HFFc6 (cell line): ENCODE measurements around the gene AHNAK. TPM values are rescaled to one million over a fixed set of nuclear protein-coding genes. Genes with fewer than 3 reads are reported as not detected.
A peak's percentile ranks its signal among the peaks of the same experiment; 100 is the strongest.
"Not testable (repeated sequence)": the region's sequence is repeated elsewhere in the genome, so short reads cannot be mapped to it uniquely, and the experiment has no call there.

ENCODE experiments used
- DNase-seq: peaks from one replicate; pipeline ENCODE4 v3.0.0-alpha.2; 2018
- H3K27ac Mint-ChIP-seq: 2 replicates; pipeline ENCODE4 v1.8.0; 2020; ENCODE audit warnings: mild to moderate bottlenecking, mixed read lengths
- H3K27me3 Mint-ChIP-seq: 2 replicates; pipeline ENCODE4 v1.8.0; 2021; ENCODE audit warnings: mild to moderate bottlenecking, moderate library complexity, mixed read lengths; ENCODE audit not compliant: insufficient read depth
- H3K36me3 Mint-ChIP-seq: 2 replicates; pipeline ENCODE4 v1.8.0; 2021; ENCODE audit warnings: low read depth, mixed read lengths
- H3K4me1 Mint-ChIP-seq: 2 replicates; pipeline ENCODE4 v1.8.0; 2020; ENCODE audit warnings: low read depth, mixed read lengths
- H3K4me3 Mint-ChIP-seq: 2 replicates; pipeline ENCODE4 v1.8.0; 2020; ENCODE audit warnings: mild to moderate bottlenecking, moderate library complexity, mixed read lengths
- H3K9me3 Mint-ChIP-seq: 2 replicates; pipeline ENCODE4 v1.8.0; 2020; ENCODE audit warnings: mild to moderate bottlenecking, mixed read lengths
- total RNA-seq, 6 experiments: library from RNA; stranded (reverse); fragmentation: NEBNext Ultra II Directional; extraction: Animal tissue kit (Norgen Biotek cat#: 25700); gene quantifications; 2 replicates in 1 of 6; 3 replicates in 5 of 6; pipeline ENCODE4 v1.2.3, GENCODE V29; 2021
- TF ChIP-seq, protein P1 (sequence below): fragments of 200-600 bp; sonication (generic); IDR thresholded peaks from 2 replicates; pipeline ENCODE4 v1.5.0; 2021; ENCODE audit warnings: antibody characterized with exemption, mild to moderate bottlenecking

Gene AHNAK
- total RNA-seq, 6 experiments from 2014 or later, result 426 to 589 (median 452) TPM

- H3K4me1 Mint-ChIP-seq, result peaks cover 76% of the 10 kb centered on the region
- no peaks in the 10 kb centered on the region for H3K9me3 Mint-ChIP-seq
- peaks cover 10% of the 10 kb centered on the region for H3K27me3 Mint-ChIP-seq
- H3K36me3 Mint-ChIP-seq, result peaks cover 7% of the 10 kb centered on the region
- peak overlapping the region; percentile 98 for H3K27ac Mint-ChIP-seq
- TF ChIP-seq, protein P1, sequence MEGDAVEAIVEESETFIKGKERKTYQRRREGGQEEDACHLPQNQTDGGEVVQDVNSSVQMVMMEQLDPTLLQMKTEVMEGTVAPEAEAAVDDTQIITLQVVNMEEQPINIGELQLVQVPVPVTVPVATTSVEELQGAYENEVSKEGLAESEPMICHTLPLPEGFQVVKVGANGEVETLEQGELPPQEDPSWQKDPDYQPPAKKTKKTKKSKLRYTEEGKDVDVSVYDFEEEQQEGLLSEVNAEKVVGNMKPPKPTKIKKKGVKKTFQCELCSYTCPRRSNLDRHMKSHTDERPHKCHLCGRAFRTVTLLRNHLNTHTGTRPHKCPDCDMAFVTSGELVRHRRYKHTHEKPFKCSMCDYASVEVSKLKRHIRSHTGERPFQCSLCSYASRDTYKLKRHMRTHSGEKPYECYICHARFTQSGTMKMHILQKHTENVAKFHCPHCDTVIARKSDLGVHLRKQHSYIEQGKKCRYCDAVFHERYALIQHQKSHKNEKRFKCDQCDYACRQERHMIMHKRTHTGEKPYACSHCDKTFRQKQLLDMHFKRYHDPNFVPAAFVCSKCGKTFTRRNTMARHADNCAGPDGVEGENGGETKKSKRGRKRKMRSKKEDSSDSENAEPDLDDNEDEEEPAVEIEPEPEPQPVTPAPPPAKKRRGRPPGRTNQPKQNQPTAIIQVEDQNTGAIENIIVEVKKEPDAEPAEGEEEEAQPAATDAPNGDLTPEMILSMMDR, result no peak
- H3K4me3 Mint-ChIP-seq, result peak overlapping the region; percentile 86
- DNase-seq, result no peak
Observed at GRCh38 chr11:62552485-62553079, 6.0 kb upstream of the AHNAK start.

DNA sequence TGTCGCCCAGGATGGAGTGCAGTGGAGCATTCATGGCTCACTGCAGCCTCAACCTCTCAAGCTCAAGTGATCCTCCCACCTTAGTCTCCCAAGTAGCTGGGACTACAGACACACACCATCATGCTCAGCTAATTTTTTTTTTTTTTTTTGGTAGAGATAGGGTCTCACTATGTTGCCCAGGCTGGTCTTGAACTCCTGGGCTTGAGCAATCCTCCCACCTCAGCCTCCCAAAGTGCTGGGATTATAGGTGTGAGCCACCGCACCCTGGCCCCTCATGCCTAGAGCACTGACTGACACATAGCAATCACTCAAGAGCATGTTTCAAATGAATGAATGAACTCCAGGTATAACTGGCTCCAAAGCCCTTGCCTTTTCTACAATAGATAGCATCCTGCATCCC, 3.9 kb upstream of the AHNAK start:
- H3K9me3 Mint-ChIP-seq, H3K27me3 Mint-ChIP-seq, DNase-seq, H3K4me3 Mint-ChIP-seq, H3K36me3 Mint-ChIP-seq: not testable (repeated sequence)
- Mint-ChIP-seq H3K27ac (peak overlapping the region; percentile 98; the same call in 1 of the 2 replicates), H3K4me1 (peaks cover 59% of the 10 kb centered on the region)

GRCh38 chr11:62548545-62549335, 2.1 kb upstream of the AHNAK start:
- no peak for DNase-seq
- H3K27ac Mint-ChIP-seq, result no peak overlapping the region; the same call in 1 of the 2 replicates
- no peak overlapping the region; the same call in 1 of the 2 replicates for H3K4me3 Mint-ChIP-seq

GRCh38 chr11:62547691-62548281, 1.2 kb upstream of the AHNAK start:
- H3K4me1 Mint-ChIP-seq, result peaks cover 38% of the 10 kb centered on the region
- H3K27me3 Mint-ChIP-seq, result peaks cover 14% of the 10 kb centered on the region
- H3K27ac Mint-ChIP-seq, result peak overlapping the region; percentile 81
- H3K36me3 Mint-ChIP-seq, result peaks cover 28% of the 10 kb centered on the region
- H3K4me3 Mint-ChIP-seq, result peak overlapping the region; percentile 98
- TF ChIP-seq, protein P1, result no peak
- H3K9me3 Mint-ChIP-seq, result no peaks in the 10 kb centered on the region
- DNase-seq, result no peak

More at GRCh38 chr11:62548545-62549335, 2.1 kb upstream of the AHNAK start:
- TF ChIP-seq, protein P1, result no peak
- Mint-ChIP-seq H3K27me3 (peaks cover 12% of the 10 kb centered on the region), H3K36me3 (peaks cover 19% of the 10 kb centered on the region), H3K9me3 (no peaks in the 10 kb centered on the region), H3K4me1 (peaks cover 42% of the 10 kb centered on the region)

DNA sequence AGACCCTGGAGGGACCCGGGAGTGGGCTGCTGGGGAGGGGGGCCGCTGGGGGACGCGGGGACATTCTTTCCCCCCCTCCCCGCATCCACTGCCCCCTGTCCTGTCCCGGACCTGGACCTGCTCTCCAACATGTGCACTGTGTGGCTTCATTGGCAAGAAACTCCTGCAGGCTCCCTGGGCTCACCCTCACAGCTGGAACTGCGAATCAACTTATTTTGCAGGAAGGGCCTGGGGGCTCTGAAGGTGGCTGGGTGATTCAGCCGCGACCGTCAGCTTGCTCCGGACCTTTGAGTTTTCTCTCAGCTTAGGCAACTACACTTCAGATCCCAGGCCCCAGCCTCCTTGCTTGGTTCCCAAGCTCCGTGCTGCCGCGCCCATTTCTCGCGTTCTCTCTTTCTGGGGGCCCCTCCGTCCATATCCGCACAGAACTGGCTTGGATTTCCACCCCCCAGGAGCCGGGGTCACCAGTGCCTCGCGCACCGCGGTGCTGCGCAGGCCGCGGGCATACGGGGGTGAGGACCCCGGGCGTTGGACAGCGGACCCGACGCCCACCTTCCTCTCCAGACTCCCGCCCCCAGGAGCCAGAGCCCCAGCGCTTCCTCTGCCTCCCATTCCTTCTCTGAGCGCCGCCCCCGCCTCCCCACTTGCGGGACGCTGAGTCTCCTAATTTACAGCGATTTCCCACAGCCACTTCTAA, 471 bp upstream of the AHNAK start:
- H3K4me3 Mint-ChIP-seq, result peak overlapping the region; percentile 98
- peak; percentile 63 for DNase-seq
- peaks cover 38% of the 10 kb centered on the region for H3K4me1 Mint-ChIP-seq
- peaks cover 28% of the 10 kb centered on the region for H3K36me3 Mint-ChIP-seq
- no peaks in the 10 kb centered on the region for H3K9me3 Mint-ChIP-seq
- TF ChIP-seq, protein P1, result no peak
- peak overlapping the region; percentile 81 for H3K27ac Mint-ChIP-seq
- H3K27me3 Mint-ChIP-seq, result peaks cover 14% of the 10 kb centered on the region
